GM13976 (cell line): ENCODE data around the gene PIP5K1B.

ENCODE experiments used
- DNase-seq: peaks from one replicate; pipeline ENCODE4 v3.0.0; 2012; ENCODE audit warnings: low spot score
- in situ Hi-C: fragments of 300-500 bp; cut with MboI; formaldehyde crosslinking; loops from one replicate; pipeline ENCODE4 v1.12.0; 2022; ENCODE audit warnings: low sequenced_read_pairs, mixed read lengths, inconsistent platforms; ENCODE audit not compliant: unreplicated experiment
- TF ChIP-seq, protein P1 (sequence below): IDR thresholded peaks from 2 replicates; pipeline ENCODE4 v1.5.1; 2012; ENCODE audit warnings: borderline replicate concordance, mild to moderate bottlenecking; ENCODE audit not compliant: insufficient read depth; ENCODE audit errors: extremely low read depth, missing control alignments, control extremely low read depth

Gene PIP5K1B

DNA sequence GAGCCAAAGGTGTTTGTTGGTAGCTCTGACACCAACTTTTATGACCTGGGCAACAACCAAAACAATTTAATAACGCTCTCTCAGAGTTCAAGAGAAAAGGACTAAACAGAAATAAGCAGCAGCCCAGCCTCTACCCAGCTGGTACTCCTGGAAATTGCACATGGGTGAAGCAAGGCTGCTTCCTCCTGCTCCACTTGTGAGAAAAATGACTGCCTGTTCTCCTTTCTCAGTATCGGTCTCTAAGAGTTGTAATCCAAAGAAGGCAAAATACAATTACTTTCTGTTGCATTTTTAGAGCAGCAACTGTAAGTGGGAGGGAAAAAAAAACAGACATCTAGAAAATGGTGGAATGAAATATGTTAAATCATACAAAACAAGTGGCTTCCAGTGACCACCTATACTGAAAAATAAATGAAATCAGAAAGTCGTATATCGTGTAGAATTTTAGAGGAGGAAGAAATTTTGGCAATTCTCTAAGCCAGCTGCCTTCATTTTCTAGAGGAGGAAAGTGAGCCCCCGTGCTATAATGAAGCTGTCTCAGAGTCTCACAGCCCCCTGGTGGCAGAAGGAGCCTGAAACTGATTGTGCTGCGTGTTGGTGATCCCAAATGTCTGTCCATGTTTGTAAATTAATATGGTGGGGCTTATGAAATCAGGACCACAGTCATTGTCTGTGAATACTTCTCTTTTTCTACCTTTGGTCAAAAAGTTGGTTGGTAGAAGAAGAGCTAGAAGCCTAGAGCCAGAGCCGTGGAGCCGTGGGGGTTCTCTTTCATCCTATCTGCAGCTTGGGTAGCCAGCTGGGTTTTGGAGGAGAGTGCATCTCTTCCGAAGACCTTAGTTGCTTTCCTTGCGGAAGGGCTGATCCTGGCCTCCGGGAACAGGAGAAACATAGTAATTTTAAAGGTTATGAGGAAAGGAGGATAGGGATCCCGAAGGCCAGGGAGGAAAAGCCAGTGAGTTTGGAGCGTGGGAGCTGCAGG, 139.9 kb downstream of the PIP5K1B start:
- in situ Hi-C loops, result no loop called here
- DNase-seq, result peak; percentile 24
- TF ChIP-seq, protein P1, sequence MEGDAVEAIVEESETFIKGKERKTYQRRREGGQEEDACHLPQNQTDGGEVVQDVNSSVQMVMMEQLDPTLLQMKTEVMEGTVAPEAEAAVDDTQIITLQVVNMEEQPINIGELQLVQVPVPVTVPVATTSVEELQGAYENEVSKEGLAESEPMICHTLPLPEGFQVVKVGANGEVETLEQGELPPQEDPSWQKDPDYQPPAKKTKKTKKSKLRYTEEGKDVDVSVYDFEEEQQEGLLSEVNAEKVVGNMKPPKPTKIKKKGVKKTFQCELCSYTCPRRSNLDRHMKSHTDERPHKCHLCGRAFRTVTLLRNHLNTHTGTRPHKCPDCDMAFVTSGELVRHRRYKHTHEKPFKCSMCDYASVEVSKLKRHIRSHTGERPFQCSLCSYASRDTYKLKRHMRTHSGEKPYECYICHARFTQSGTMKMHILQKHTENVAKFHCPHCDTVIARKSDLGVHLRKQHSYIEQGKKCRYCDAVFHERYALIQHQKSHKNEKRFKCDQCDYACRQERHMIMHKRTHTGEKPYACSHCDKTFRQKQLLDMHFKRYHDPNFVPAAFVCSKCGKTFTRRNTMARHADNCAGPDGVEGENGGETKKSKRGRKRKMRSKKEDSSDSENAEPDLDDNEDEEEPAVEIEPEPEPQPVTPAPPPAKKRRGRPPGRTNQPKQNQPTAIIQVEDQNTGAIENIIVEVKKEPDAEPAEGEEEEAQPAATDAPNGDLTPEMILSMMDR, result peak; percentile 26

GRCh38 chr9:68847765-68848164, 142.7 kb downstream of the PIP5K1B start:
- in situ Hi-C loops, result no loop called here

DNA sequence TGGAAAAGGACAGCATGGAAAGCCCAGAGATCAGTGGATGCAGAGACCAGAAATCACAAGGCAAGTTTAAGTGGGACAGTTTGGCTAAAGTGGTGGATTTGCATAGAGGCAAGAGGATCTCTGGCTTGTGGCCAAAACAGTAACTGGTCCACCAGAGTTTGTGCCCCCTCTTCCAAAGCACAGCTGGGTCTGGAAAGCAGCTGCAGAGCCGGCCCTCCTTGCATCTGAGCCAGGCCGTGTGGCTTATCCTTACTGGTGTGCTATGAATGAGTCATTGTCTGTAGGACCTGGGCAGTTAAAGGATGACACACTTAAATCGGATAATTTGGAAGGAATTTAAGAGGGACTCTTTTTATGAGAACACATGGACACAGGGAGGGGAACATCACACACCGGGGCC, 146.6 kb downstream of the PIP5K1B start:
- TF ChIP-seq, protein P1, result no peak
- in situ Hi-C loops, result no loop called here

More at GRCh38 chr9:68847765-68848164, 142.7 kb downstream of the PIP5K1B start:
- TF ChIP-seq, protein P1, result no peak
- DNase-seq, result peak; percentile 24

DNA sequence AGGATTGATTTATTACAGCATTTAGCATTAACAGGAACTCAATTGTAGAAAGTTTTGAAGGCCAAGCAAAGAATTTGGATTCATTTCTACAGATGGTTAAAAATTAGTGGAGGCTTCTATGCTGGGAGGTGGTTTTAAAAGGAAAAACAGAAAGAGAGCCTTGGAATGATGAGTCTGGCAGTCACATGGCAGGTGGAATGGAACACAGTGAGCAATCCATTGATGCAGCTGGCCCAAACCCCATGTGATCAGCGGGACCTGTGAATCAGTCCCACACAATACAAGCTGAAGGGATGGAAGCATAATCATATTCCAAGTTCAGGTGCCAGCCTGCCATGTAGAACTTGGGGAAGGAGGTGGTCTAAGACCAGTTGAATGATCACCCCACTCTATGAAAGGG, 147.9 kb downstream of the PIP5K1B start:
- TF ChIP-seq, protein P1, result no peak
- in situ Hi-C loops, result no loop called here
- no peak for DNase-seq

More for the DNA sequence above, 146.6 kb downstream of the PIP5K1B start:
- DNase-seq, result no peak

DNA sequence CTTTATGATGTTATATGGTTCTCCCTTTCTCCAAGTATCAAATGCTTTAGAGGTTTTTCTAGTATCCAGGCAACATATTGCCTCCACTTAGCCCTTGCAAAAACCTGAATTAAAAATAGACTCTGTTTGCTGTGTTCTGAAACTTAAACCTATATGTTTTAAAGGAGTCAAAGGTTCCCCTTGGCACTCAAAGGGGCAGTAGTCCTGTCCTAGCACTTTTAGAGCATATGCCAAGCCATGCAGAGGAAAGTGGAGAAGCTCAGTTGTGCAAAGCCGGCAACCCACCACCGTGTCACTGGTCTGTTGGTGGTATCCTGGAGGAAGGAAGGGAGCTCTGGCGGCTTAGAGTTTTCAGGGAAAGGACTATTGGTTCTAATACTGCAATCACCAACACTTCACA, 154.3 kb downstream of the PIP5K1B start:
- TF ChIP-seq, protein P1, result no peak
- no peak for DNase-seq
- in situ Hi-C loops, result no loop called here

DNA sequence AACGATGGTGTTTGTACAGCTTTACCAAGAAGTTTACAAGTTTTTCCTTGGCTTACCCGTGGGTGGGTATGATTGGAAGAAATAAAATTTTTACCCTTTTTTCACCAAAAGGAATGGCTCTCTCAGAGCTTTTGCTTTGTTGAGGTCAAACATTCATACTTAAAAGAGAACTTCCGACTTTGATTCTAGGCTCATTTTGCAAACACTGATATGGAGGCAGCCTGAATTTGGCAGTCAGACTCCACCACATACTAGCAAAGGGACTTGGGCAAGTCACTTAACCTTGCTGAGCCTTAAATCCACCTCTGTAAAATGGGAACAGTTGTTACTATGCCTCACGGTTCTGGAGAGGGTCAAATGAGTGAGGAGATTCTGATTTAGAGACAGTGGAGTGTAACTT, 155.4 kb downstream of the PIP5K1B start:
- no peak for DNase-seq
- TF ChIP-seq, protein P1, result no peak
- in situ Hi-C loops, result no loop called here
